ENCODE measurements around the gene IFT25.
"Not testable (repeated sequence)": the region's sequence is repeated elsewhere in the genome, so short reads cannot be mapped to it uniquely, and the experiment has no call there.

Gene IFT25

DNA sequence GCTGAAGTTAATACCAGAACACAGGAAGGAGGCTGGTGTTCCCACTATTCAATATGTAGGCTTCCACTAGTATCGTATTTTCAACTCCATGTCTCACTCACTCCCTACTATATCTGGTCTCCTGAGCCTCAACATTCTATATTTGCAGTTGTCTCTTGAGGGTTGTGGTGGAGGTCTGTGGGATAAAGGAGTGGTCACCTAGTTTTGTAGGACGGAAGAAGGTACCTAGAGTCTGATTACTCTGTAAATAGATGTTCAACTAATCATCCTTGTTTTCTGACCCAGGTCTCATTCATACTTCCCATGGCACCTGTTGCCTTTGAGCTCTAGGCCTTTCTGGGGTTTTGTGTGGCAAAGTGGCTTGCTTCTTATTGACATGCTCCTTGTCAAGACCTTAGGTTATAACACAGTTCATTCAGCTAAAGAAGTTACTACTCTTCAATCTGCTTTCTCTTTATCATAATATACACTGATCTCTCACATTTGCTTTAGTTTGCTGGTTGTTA lies 18.1 kb downstream of the IFT25 start:
- no peak for DNase-seq

DNA sequence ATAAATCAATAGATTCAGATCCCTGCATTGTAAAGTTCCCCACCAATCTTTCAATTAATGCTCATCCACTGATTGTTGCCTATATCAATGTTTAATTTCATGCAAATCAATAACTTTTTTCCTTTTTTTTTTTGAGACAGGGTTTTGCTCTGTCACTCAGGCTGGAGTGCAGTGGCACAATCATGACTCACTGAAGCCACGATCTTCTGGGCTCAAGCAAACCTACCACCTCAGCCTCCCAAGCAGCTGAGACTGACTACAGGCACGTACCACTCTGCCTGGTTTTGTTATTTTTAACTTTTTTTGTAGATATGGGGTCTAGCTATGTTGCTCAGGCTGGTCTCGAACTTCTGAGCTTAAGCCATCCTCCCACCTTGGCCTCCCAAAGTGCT lies 25.8 kb downstream of the IFT25 start:
- peak; percentile 32 to 38 for DNase-seq

DNA sequence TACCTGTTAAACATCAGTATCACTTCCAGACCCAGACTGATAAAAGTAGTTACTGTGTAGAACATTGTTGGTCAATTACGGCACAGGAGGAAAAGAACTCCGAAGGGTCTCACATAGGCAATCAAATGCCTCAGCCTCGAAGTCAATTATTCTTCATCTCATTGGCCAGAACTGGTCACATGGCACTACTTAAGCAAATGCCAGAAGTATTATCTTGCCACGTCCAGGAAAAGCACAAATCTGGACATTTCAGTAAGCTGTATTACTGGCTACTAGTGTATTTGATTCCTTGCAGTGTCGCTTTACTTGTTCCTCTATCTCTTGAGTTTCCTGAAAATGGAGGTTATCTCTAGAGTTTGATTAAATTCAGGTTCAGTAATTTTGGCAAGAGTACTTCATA lies 27.2 kb downstream of the IFT25 start:
- no peak for DNase-seq

DNA sequence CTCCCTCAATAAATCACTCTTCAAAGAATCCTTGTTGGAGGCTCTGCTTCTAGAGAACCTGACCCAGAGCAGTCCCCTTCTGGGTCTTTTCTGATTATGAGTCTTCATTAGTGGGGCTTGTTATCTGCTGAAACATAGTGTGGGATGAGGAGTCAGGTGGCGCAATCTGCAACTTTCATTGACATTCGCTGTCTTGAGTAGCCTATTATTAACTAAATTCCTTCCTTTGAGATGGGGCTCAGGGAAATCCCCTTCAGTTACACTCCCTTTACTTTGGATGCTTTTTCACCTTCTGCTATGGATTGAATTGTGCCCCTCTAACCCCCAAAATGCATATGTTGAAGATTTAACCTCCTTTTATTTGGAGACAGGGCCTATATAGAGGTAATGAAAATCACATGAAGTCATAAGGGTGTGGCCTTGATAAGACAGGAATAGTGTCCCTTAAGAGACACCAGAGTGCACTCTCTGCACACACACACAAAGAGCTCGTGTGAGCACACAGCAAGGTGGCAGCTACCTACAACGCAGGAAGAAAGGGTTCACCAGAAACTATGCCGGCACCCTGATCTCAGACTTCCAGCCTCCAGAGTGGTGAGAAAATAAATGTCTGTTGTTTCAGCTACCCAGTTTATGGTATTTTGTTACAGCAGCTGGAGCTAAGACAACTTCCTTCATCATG lies 32.0 kb downstream of the IFT25 start:
- DNase-seq: no peak

DNA sequence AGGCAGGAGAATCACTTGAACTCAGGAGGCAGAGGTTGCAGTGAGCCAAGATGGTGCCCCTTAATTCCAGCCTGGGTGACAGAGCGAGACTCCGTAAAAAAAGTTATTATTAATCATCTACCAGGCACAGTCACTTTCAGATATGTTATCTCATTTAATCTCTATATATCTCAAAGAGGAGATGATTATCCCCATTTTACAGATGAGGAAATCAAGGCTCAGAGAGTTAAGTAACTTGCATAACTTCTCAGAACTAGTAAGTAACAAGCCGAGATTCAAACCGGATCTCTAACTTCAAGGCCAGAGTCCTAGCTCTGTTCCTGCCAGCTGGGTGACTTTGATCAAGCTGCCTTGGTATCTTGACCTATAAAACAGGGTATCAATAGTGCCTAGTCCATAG lies 34.1 kb downstream of the IFT25 start:
- DNase-seq: no peak

DNA sequence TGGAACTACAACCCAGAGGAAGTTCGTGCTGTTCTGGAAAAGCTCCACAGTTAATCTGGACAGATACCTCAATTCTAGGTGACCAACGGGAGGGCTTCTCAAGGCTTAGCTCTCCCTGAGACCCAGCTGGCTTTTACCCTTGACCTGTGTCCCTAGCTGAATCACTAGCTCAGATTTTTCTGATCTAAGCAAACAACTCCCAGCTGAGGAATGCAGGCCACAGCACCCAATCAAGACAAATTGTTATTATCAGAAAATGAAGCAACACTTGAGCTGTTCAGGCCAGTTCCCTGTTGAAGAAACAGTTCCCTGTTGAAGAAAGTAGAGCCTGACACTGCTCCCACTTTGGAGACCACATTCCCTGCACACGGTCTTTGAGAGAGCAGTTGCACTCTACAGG lies 35.6 kb downstream of the IFT25 start:
- DNase-seq: no peak

DNA sequence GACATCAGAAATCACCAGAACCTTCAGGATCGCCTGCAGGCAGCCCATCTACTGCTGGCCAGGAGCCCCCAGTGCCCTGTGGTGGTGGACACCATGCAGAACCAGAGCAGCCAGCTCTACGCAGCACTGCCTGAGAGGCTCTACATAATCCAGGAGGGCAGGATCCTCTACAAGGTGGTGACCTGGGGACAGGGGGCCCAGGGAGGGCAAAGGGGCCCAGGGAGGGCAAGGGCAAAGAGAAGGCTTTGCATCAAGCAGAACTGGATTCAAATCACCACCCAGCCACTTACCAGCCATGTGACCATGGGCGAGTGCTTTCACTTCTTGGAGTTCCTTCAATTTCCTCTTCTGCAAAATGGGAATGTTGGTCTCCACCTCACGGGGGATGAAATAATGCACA lies 39.4 kb downstream of the IFT25 start:
- DNase-seq: no peak

DNA sequence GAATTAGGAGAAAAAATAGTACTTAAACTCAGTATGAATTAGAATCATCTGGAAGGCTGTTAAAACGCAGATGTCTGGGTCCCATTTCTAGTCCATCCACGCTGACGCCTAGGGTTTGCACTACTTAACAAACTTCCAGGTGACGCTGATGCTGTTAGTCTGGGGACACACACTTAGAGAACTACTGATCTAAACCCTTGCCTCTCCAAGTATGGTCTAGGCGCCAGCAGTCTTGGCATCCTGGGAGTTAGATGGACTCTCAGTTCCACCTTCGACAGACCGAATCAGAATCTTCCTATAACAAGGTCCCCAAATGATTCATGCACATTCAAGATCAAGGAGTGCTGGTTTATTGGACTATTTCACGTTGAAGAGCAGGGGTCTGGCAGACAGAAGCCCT lies 40.0 kb downstream of the IFT25 start:
- DNase-seq: no peak

DNA sequence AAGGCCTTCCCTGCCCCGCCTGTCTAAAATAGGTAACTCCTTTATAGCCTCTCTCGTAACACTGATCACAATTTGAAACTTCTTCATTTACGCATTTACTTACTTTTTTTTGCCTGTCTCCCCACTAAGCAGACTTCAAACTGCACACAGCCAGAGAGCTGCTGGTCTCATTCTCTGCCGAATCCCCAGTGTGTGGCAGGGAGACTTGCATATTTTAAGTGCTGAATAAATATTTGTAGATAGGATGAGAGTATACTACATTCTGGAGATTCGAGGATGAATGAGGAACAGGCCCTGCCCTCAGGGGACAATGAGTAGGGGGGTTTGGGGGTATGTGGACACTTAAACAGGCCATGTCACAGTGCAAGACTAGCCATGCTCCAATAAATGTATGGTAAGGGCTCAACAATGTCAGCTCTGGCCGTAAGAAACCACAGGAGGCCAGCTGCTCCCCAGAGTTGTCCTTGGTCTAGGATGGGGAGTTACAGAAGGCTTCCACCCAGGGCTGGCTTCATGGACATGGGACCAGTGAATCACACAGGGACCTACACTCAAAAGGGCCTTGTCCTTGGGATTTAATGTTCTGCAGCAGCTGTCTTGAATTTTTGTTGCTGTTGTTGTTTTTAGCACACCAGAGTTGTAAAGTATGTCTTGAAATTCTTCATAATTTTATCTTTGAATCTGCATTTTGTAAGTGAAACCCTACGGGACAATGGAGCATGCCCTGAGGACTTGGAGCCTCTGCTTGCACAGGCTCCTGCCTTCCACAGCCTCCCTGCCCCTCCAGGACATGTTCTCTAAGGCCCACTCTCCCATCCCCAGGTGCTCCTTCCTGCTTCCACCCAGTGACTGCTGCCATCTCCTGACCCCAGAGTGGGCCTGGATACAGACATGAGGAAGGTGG lies 43.0 kb downstream of the IFT25 start:
- no peak for DNase-seq

DNA sequence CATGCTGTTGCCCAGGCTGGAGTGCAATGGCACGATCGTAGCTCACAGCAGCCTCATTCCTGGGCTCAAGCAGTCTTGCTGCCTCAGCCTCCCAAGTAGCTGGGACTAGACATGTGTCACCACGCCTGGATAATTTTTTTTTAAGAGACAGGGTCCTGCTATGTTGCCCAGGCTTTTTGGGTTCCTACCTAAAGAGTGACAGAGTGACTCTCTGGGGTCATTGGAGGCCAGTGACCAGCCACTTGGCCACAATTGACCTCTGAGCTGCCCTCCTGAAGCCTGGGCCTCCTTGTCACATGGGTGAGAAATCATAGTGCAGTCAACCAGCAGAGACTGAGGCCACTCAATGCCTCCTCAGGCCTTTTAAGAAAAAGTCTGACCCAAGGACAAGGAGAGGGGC lies 45.8 kb downstream of the IFT25 start:
- no peak for DNase-seq

DNA sequence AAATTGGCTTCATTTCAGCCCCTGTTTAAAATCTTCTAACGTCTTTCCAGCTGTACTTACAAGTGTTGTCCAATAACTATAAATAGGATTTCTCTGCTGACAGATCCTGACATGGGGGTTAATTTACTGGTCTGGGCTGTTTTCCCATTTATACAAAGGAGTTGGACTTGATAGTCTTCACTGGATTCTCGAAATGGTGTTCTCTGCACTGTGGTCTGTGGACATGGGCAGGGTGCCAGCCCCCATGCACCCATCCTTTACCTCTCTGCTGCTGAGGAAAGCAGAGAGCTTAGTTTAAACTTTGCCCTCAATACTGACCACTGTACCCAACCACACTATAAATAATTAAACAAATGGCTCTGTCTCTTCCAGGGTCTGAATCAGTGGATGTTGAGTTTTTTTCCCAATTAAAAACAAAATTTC lies 46.3 kb downstream of the IFT25 start:
- no peak for DNase-seq

DNA sequence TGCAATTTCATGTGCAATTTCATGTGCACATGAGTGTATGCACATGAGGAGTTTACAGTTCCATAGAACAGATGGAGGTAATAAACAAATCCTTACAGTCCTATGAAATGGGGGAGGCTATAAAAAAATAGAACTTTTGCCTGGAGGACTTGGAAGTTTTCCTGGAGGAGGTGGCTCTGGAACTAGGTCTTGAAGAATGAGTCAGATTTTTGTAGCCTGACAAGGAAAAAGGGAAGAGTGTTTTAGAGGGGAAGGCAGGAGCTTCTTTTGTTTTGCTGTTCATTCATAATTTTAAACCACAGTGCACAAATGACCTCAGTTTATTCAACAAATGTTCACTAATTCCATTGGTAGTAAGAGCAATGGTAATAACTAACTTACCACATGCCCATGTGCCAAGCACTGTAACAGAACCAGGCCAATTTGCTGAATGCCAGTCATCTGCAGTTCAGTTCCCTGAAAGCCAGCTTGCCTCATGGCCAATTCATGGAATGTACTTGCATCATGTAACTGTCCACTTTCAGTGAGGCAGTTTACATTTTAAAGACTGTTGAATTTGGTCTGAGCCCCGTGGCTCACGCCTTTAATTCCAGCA lies 48.8 kb downstream of the IFT25 start:
- DNase-seq: no peak

DNA sequence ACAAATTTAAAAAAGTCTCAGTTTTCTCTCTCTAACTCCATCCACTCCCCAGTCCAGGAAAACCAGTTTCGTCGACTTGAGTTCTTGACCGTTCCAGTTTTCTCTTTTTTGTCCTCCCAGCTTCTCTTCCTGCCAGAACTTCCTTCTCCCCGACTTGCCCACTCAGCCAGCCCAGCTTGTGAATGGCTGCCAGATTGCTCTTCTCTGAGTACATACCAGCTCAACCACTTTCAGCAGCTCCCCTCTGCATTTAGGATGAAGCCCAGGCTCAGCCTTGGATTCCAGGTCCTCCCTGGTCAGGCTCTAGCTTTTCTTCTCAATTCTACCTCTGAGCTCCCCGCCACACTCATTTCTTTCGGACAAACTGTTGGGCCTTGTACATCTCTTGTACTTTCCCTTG lies 50.1 kb downstream of the IFT25 start:
- no peak for DNase-seq

DNA sequence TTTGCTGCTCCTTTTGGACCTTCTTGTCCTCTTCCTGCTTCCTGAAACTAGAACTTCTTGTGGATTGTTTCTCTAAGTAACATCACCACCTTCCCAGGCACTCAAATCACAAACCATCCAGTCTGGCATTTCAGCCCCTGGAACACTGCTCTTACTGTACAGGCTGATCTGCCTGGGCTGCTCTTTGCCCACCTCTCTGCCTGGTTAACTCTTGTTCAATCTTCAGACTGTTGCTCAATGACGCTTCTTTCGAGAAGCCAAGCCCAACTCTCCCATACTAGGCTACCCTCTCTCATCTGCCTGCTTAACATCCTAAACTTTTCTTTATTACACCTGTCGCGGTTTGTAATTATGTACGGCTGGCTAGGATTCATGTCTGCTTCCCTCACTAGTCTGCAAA lies 50.9 kb downstream of the IFT25 start:
- DNase-seq: no peak

DNA sequence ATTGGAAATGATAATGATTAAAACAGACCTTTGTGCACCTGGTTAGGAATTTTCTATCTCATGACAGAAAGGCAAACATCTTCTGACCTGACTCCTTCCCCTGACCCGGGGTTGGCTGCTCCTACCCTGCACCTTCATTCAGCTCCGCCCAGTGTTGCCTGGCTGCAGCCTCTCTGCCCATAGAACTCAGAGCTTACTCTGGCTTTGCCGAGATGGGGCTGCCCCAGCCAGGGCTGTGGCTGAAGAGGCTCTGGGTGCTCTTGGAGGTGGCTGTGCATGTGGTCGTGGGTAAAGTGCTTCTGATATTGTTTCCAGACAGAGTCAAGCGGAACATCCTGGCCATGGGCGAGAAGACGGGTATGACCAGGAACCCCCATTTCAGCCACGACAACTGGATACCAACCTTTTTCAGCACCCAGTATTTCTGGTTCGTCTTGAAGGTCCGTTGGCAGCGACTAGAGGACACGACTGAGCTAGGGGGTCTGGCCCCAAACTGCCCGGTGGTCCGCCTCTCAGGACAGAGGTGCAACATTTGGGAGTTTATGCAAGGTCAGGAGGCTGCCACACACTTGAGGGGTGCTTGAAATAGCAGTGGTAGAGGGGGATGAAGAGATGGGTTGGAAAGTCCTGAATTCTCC lies 51.4 kb downstream of the IFT25 start, which contains the start of gene DIO1:
DIO1 (plus strand) TSS at position 189 of the 638 bp plus-strand sequence; CDS start at position 213, 24 bp downstream.
- DNase-seq: no peak

DNA sequence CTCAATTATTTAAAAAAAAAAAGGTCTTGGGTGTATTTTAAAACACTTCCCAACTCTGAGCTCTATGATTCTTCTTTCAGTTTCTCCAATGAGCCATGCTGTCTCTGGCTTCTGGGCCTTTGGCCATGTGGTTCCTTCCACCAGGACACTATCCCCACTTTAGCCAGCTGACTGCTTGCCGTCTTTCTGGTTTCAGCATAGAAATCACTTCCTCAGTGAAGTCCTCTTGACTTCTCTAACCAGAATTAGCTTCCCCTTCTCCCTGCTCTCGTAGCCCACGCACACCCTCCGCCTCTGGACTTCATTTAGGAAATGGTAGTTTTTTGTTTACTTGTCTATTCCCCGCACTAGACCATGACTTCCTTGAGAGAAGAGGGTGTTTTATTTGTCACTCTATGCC lies 52.6 kb downstream of the IFT25 start:
- DNase-seq: no peak

DNA sequence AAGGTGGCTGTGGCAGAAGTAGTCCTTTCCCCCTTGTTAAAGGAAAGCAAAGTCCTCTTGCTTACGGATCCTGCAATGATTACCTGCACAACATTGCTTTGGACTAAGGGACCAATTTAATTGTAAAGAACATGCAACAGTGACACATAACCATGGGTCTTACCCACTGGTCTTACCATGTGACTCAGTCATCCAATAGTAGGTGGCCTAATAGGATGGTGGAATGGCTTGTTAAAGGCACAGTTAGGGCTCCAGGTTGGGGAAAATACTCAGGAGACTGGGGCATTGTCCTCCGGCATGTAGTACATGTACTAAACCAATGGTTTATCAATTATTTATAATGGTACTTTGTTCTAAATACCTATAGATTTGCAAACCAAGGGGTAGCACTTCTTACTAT lies 53.8 kb downstream of the IFT25 start:
- DNase-seq: no peak

DNA sequence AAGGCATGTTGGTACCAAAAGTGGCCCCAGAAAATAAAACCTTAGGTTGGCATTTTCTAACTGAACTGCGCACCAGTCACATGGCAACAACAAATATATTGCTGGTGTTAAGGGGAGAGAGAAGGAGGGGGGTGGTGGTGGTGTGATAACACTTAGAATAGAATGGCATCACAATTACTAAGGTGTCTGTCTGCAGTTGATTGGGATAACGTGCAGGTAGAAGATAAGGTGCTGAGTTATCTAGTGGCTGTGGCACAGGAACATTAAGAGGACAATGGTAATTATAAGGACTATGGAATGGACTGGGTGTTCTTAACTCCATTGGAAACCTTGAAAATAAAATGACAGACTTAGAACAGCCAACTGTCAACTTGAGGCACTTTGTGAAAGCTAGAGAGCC lies 54.5 kb downstream of the IFT25 start:
- no peak for DNase-seq

DNA sequence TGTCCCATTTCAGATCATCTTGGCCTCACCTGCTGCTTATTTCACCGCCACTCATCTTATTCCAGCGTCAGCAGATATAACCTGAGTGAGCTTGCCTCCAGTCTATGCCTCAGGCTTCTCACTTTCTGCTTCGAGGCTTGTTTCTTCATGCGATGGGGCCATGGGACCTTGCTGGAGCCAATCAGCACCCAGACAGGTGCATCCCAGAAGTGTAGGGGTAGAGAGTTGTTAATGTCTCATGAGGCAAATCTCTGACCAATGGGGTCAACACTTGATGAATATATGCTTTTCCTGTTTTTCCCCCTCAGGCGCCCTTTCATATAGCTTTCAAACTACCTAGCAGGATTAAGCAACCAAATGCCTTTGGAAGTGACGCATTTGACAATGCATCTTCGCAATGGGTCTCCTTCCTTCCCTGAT lies 55.0 kb downstream of the IFT25 start:
- DNase-seq: peak; percentile 26 to 31

DNA sequence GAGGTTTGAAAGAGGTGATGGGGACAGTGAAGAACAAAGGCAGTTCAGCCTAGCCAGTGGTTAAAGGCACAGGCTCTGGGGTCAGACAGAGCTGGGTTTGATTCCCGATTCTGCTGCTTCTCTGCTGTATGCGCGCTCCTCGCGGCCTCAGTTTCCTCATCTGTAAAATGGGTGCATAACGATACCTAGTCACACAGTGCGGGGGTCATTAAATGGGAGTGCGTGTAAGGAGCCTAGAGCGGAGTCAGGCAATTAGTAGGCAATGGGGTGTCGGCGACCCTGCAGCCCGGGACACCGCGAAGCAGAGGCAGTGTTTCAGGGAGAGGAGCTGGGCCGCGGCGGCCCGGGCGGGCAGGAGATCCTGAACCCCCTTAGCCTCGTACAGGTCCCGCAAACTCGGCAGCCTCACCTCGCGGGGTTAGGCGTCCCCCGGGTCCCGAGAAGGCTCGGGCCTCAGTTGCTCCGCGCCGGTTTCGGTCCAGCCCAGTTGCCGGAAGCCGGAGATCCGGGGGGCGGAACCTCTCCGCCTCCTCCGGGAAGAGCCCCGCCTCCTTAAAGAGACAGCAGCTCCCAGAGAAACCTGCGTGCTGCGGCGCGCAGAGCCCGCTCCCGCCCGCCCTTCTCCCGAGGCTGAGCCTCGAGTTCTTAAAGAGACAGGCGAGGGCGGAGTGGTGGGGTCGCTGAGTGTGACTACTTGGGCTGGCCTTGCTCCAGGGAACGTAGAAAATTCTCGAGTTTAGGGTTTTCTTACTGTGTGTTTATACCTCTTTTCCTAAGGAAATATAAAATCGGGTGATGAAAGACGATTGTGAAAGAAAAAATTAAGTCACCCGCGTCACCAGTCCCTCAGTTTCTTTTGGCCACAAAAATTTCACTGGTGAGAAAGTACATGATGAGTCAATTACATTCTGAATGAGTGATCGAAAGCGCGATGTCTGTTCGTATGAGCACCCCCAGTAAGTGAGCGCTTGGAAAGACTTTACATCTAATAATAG lies 55.9 kb downstream of the IFT25 start, which contains the start of gene YIPF1:
YIPF1 (minus strand) TSS at position 494 of the 995 bp plus-strand sequence. CDS start 860 bp downstream, outside the sequence.
- peak; percentile 90 to 92 for DNase-seq

DNA sequence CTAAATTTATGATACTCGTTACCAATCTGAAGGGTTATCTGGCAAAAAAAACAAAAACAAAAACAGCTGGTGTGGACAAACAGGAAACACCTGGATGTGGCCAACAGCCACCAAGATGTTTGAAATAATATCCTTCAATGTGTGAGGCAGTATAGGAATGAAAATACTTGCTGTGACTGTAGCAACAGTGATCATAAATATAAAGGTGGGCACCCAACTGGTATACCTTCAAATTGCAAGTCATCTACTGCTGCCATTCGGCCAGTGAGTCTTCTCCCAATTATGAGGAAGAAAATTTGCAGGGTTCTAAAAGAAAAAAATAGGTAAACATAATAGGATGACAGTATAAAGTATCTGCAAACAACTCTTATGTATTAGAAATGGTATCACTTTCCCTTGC lies 56.8 kb downstream of the IFT25 start:
- DNase-seq: no peak

DNA sequence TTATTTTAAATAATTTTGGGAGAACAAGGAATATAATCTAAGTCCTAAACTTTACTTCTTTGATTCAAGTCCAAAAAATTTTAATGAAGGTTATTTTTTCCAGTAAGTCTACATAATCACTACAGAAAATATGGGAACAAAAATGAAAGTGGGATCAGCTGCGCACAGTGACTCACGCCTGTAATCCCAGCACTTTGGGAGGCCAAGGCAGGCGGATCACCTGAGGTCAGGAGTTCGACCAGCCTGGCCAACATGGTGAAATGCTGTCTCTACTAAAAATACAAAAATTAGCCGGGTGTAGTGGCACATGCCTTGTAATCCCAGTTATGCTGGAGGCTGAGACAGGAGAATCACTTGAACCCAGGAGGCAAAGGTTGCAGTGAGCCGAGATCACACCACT lies 61.9 kb downstream of the IFT25 start:
- DNase-seq: not testable (repeated sequence)
